Hematopoietic multipotent progenitor cell treated with erythropoietin and hydrocortisone succinate and interleukin-3 and kit ligand, for 15 days (in vitro differentiated cells): ENCODE data around the gene CCDC102B.
"Not testable (repeated sequence)": the region's sequence is repeated elsewhere in the genome, so short reads cannot be mapped to it uniquely, and the experiment has no call there.

Experiments
- DNase-seq: peaks from one replicate; pipeline ENCODE4 v3.0.0-alpha.2; 2015; ENCODE audit warnings: low spot score

The CCDC102B gene

GRCh38 chr18:68915061-68915460, 117.2 kb downstream of the CCDC102B start:
- DNase-seq = no peak

GRCh38 chr18:68916734-68917133, 118.9 kb downstream of the CCDC102B start:
- DNase-seq = no peak

- no peak for DNase-seq
Observed at GRCh38 chr18:68918216-68918615, 120.3 kb downstream of the CCDC102B start.

GRCh38 chr18:68919900-68920299, 122.0 kb downstream of the CCDC102B start:
- no peak for DNase-seq

GRCh38 chr18:68922392-68922791, 124.5 kb downstream of the CCDC102B start:
- DNase-seq = no peak

- no peak for DNase-seq
Observed at GRCh38 chr18:68925268-68925667, 127.4 kb downstream of the CCDC102B start.

GRCh38 chr18:68928762-68929675, 131.1 kb downstream of the CCDC102B start:
- no peak for DNase-seq

GRCh38 chr18:68935686-68936085, 137.8 kb downstream of the CCDC102B start:
- DNase-seq = no peak

GRCh38 chr18:68937029-68937599, 139.2 kb downstream of the CCDC102B start:
- no peak for DNase-seq

- no peak for DNase-seq
Observed at GRCh38 chr18:68940039-68940438, 142.2 kb downstream of the CCDC102B start.

GRCh38 chr18:68940754-68941153, 142.9 kb downstream of the CCDC102B start:
- no peak for DNase-seq

- DNase-seq = no peak
Observed at GRCh38 chr18:68942230-68942629, 144.3 kb downstream of the CCDC102B start.

- DNase-seq = not testable (repeated sequence)
Observed at GRCh38 chr18:68943861-68944260, 146.0 kb downstream of the CCDC102B start.

GRCh38 chr18:68944330-68944729, 146.4 kb downstream of the CCDC102B start:
- no peak for DNase-seq

GRCh38 chr18:68944826-68945225, 146.9 kb downstream of the CCDC102B start:
- DNase-seq = no peak

- DNase-seq = no peak
Observed at GRCh38 chr18:68948622-68949021, 150.7 kb downstream of the CCDC102B start.

- no peak for DNase-seq
Observed at GRCh38 chr18:68954738-68955137, 156.9 kb downstream of the CCDC102B start.

GRCh38 chr18:68956650-68957049, 158.8 kb downstream of the CCDC102B start:
- DNase-seq = no peak

GRCh38 chr18:68960355-68960754, 162.5 kb downstream of the CCDC102B start:
- DNase-seq = no peak

- no peak for DNase-seq
Observed at GRCh38 chr18:68962623-68963022, 164.7 kb downstream of the CCDC102B start.

- DNase-seq = no peak
Observed at GRCh38 chr18:68965817-68966216, 167.9 kb downstream of the CCDC102B start.

- no peak for DNase-seq
Observed at GRCh38 chr18:68969027-68969426, 171.1 kb downstream of the CCDC102B start.

- DNase-seq = no peak
Observed at GRCh38 chr18:68972176-68972575, 174.3 kb downstream of the CCDC102B start.

GRCh38 chr18:68979737-68980136, 181.9 kb downstream of the CCDC102B start:
- no peak for DNase-seq
